GM21367 (cell line): ENCODE results near the gene CD6.
A peak's percentile ranks its signal among the peaks of the same experiment; 100 is the strongest.

ENCODE experiments used
- ATAC-seq: cut with Tn5 transposase; IDR thresholded peaks from one replicate; pipeline ENCODE4 v1.9.1; 2021; ENCODE audit not compliant: unreplicated experiment

CD6 gene

GRCh38 chr11:61024938-61025820, 53.7 kb downstream of the CD6 start:
- ATAC-seq: no peak

DNA sequence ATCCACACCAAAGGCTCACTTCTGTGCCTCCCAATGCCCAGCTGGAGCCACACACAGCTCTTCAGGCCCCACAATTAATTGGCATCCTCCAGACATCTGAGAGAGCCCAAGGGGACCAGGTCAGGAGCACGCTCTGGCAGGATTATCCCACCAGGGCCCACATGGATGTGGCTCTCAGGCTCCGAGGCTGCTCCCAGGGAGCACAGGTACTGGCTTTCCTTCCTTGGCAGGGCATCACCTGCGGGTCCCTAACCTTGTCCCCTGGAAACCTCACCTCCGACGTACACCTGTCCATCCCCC, 54.3 kb downstream of the CD6 start:
- ATAC-seq: no peak

GRCh38 chr11:61026121-61027031, 54.9 kb downstream of the CD6 start:
- ATAC-seq: no peak

DNA sequence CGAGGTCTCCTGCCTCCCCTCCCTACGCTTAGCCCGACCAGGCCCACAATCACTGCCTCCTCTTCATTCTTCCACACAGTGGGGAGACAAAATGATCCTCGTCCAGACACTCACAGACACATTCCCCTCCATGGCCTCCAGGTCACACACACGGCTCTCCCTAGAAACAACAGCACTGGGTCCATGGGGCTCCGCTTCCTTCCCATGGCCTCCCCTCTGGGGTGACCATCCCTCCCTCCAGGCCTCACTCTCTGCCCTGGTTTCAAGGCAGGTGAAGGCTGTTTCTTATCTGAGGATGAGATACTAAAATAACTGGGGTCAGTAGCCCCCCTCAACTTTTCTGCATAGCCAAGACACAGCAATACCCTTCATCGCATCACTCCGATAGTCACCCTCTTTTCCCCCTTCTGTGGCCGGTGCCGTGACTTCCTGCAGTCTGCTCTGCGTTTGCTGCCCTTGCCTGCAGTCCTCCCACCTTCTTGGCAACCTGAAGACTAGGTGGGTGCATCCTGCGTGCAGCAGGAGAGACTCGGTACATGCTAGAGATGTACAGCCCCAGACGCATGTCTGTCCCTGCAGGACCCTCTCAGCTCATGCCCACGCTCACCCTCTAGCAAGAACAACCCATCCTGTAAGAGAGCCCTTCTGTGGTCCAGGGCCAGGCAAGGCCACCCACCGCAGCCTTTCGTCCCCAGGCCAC, 55.8 kb downstream of the CD6 start:
- ATAC-seq: no peak

GRCh38 chr11:61028135-61028729, 56.8 kb downstream of the CD6 start:
- peak; percentile 68 for ATAC-seq

GRCh38 chr11:61032824-61033223, 61.3 kb downstream of the CD6 start:
- no peak for ATAC-seq

DNA sequence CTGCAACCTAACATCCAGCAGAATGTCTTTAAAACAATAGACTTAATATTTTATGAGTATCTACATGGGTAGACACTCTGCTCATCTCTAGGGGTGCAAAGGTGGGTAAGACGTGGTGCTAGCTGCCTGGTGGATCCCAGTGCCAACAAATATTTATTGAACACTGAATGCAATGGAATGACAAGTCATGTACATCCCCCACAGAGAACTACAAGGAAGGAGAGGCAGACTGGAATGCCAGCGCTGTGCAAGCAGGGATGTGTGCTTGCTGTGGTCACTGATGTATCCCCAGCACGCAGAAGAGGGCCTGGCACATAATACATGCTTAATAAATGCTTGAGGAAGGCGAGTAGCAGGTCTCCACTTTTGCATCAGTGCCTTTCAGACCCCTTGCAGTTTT, 61.9 kb downstream of the CD6 start:
- ATAC-seq: no peak

GRCh38 chr11:61034111-61034510, 62.6 kb downstream of the CD6 start:
- ATAC-seq: no peak

DNA sequence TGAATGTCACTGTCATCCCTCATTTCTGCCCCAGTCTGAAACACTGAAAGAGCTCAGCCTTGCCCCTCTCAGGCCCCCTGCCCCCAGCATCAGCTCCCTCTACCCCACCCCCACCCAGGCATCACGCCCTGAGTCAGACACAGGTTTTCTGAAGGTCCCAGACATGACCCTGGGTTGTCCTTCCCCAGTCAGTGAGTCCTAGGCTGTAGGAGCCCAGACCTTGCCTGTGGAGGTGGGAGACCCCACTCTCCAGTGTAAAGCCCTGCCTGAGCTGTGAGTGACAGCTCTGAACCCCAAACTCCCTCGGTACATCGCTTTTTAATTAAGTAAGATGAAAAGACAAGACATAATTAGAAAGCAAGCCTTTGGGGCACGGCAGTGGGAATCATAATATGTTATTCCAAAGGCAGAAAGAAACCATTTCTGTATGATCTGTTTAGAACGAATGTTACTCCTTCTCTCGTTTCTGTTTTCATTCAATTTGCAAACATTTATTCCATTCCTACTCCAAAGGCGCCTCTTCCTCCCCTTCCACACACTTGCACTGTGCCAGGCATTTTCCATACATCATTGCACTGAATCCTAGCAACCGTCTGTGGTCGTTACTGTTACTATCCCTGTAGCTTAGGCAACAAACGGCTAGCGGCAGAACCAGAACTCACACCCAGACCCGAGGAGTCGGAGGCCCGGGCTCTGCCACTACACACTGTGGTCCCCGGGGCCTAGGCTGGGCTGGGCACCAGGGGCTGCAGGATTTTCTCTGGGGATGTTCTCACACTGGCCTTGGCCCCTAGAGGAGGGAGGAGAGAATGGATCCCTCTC, 63.4 kb downstream of the CD6 start:
- ATAC-seq: no peak

DNA sequence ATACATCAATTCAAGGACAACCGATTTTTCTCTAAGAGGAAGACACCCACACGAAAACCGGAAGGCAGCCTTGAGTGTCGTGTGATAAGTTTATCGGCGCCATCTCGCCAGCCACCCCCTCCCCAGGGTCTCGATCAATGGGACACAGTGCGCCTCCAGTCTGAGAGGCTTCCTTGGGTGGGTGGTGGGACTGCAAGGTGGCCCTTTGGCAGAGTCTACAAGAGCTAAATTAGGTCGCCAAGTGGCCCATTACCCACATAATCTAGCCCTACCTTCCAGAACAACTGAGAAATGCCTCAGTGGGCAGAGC, 64.0 kb downstream of the CD6 start:
- ATAC-seq: no peak

GRCh38 chr11:61037441-61038093, 66.1 kb downstream of the CD6 start:
- ATAC-seq: no peak

- no peak for ATAC-seq
Measured at GRCh38 chr11:61039916-61040315, 68.4 kb downstream of the CD6 start.

DNA sequence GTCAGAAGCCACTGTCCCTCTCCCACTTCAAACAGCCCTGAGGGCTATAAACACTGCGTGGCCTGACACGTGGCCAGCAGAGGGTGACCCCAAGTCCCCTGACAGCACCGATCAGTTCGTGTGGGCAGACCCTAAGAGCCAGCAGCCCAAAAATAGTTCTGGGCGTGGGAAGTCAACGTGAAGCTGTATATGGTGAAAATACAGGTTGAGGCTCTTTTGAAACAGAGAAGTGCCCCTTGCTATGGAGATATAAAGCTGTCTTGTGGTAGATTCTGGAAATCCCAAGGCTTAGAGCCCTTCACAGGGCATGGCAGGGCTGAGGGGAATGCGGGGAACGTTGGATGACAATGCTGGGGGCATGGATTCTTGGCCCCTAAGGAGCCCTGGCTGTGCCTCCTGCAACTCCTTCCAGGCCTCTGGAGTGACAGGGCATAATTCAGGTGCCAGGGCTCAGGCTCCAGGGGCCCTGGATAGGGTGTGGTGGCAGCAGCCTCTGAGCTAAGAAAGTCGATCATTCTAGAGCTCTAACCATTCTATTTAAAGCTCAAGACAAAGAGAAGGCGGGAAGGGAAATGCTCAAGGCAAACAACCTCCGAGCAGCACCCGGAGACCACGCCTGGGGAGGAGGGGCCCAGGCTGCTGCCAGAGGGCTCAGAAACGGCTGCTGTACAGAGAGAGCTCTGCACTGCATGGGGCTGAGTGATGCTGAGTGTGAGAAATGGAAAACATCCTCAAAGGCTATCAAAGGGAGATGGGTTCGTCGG, 70.5 kb downstream of the CD6 start:
- peak; percentile 83 for ATAC-seq

DNA sequence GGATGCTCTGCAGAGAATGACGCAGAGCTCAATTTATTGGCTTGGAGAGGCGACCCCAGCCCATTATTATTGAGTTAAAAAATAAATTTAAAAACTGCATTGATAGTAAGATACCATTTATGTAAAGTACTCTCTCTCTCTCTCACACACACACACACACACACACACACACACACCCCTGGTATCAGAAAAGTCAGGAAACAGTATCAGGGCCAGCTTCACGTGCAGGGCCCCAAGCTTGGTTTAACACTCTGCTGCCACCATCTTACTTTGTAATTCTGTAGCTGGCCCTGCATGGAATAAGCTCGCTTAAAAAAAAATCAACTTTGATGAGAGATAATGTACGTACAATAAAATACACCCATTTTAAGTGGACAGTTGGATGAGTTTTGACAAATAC, 71.1 kb downstream of the CD6 start:
- no peak for ATAC-seq

GRCh38 chr11:61042961-61043540, 71.6 kb downstream of the CD6 start:
- no peak for ATAC-seq

GRCh38 chr11:61045271-61045670, 73.8 kb downstream of the CD6 start:
- no peak for ATAC-seq

- no peak for ATAC-seq
Measured at GRCh38 chr11:61046833-61047232, 75.4 kb downstream of the CD6 start.

DNA sequence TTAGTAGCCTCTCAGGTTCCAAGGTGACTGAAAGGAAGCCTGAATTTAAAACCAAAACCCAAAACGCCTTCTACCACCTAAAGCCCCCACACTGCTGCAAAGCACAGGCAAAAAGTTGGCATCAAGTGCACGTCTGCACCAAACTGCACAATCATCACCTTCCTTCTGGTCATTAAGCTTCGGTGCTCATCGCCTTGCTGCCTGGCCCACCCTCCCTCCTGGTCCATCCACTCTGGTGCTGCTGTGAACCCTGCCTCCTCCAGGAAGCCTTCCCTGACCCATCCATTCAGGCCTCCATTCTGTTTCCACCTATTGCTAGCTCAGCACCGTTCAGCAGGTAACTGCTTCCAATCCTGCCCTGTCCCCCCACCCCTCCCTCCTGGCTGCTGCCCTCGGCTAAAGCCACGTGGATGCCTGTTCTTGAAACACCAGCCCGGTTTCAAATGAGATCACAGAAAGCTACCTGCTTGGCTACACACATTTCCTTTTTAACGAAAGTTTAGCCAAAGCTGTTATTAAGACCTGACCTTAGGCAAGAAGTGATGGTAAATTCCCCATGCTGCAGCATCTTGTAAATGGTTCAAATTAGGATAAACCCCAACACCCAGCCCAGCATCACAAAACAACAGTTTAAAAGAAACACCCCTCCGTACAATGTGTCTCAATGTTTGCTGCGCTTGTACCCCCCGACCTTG, 77.0 kb downstream of the CD6 start:
- no peak for ATAC-seq
